GM21825 (cell line): ENCODE measurements around the gene CAMTA1.

ENCODE experiments used
- ATAC-seq: cut with Tn5 transposase; IDR thresholded peaks from one replicate; pipeline ENCODE4 v1.9.1; 2021; ENCODE audit warnings: mild to moderate bottlenecking, moderate library complexity; ENCODE audit not compliant: unreplicated experiment

The CAMTA1 gene

GRCh38 chr1:6969762-6970161 lies 184.5 kb downstream of the CAMTA1 start:
- ATAC-seq, result no peak

- no peak for ATAC-seq
These were observed 185.0 kb downstream of the CAMTA1 start for GRCh38 chr1:6970221-6970620.

- no peak for ATAC-seq
These were observed 185.8 kb downstream of the CAMTA1 start for GRCh38 chr1:6971048-6971447.

GRCh38 chr1:6971699-6972098 lies 186.4 kb downstream of the CAMTA1 start:
- ATAC-seq, result no peak

- no peak for ATAC-seq
These were observed 187.1 kb downstream of the CAMTA1 start for GRCh38 chr1:6972399-6972798.

GRCh38 chr1:6975331-6976043 lies 190.2 kb downstream of the CAMTA1 start:
- ATAC-seq, result no peak

- no peak for ATAC-seq
These were observed 190.8 kb downstream of the CAMTA1 start for GRCh38 chr1:6976044-6976375.

GRCh38 chr1:6979003-6979613 lies 193.9 kb downstream of the CAMTA1 start:
- no peak for ATAC-seq

- no peak for ATAC-seq
These were observed 196.3 kb downstream of the CAMTA1 start for GRCh38 chr1:6981595-6981994.

- ATAC-seq, result no peak
These were observed 197.2 kb downstream of the CAMTA1 start for GRCh38 chr1:6982443-6982842.

- ATAC-seq, result no peak
These were observed 197.6 kb downstream of the CAMTA1 start for GRCh38 chr1:6982860-6983259.

GRCh38 chr1:6984536-6984935 lies 199.3 kb downstream of the CAMTA1 start:
- ATAC-seq, result no peak

- no peak for ATAC-seq
These were observed 199.7 kb downstream of the CAMTA1 start for GRCh38 chr1:6984986-6985385.

- ATAC-seq, result no peak
These were observed 200.5 kb downstream of the CAMTA1 start for GRCh38 chr1:6985549-6986276.

- ATAC-seq, result no peak
These were observed 201.0 kb downstream of the CAMTA1 start for GRCh38 chr1:6986281-6986680.

GRCh38 chr1:6987940-6988339 lies 202.7 kb downstream of the CAMTA1 start:
- ATAC-seq, result no peak

- ATAC-seq, result no peak
These were observed 203.5 kb downstream of the CAMTA1 start for GRCh38 chr1:6988796-6989195.

GRCh38 chr1:6989212-6990159 lies 204.2 kb downstream of the CAMTA1 start:
- ATAC-seq, result no peak

- no peak for ATAC-seq
These were observed 206.0 kb downstream of the CAMTA1 start for GRCh38 chr1:6991266-6991665.

- no peak for ATAC-seq
These were observed 210.5 kb downstream of the CAMTA1 start for GRCh38 chr1:6995789-6996188.

GRCh38 chr1:6996371-6996770 lies 211.1 kb downstream of the CAMTA1 start:
- no peak for ATAC-seq
